OCI-LY7 (cell line): ENCODE measurements around the gene SLC22A6.

Source experiments
- CTCF ChIP-seq: fragments of 200-600 bp; sonication (generic); conservative IDR thresholded peaks from 2 replicates; pipeline ENCODE4 v1.5.1; 2014; ENCODE audit warnings: mild to moderate bottlenecking, antibody characterized with exemption, low read length, moderate library complexity, mixed read lengths
- EZH2phosphoT487 ChIP-seq: fragments of 200-600 bp; sonication (generic); IDR thresholded peaks from 2 replicates; pipeline ENCODE4 v1.6.1; 2018; ENCODE audit warnings: low read depth, borderline replicate concordance, mild to moderate bottlenecking, mixed run types, antibody characterized with exemption, low read length, moderate library complexity, mixed read lengths

- no peak for TF ChIP-seq CTCF
- TF ChIP-seq EZH2phosphoT487 = no peak
Measured at GRCh38 chr11:62988276-62988675, 3.5 kb upstream of the SLC22A6 start.
